ENCODE results near the gene PHACTR3.

DNA sequence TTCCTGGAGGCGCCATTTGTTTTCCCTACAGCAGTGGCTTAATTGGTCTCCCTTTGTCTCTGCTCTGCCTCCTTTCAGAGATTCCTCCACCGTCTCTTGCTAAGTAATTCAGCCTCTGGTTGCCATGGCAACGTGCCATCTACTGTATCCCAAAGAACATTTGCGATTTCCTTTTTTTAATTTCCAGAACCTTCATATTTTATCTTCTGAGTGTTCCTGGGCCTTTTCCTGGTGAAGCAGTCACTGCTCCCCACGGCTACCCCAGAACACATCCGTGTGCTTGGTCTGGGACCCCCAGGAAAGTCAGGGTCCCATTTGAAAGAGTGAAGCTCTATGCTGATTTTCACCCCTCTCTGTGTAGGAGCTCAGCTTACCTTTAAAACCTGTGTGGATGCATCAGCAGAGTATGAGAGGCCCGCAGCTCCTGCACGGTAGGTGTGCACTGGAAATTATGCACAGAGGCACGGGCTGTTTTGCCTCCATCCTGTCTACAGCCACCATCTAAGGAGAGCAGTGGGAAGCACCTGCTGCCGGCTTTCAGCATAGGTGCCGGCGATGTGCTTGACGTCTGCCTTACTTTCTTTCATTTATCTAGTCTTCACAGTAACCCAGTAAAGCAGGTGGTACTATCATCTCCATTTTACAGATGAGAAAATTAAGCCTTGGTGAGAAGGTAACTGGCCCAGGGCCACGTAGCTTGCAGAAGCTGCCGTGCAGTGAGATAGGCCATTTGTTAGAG is 206.3 kb downstream of the PHACTR3 start:
- TF ChIP-seq CTCF (IDR thresholded peaks at IDR 0.05; ENCODE audit: low read length) (no peak), EZH2phosphoT487 (IDR thresholded peaks at IDR 0.05; ENCODE audit: low read length) (no peak)

Data from MM.1S (cell line).